ENCODE results near the gene LGSN.
"Not testable (repeated sequence)": the region's sequence is repeated elsewhere in the genome, so short reads cannot be mapped to it uniquely, and the experiment has no call there.

Gene LGSN

DNA sequence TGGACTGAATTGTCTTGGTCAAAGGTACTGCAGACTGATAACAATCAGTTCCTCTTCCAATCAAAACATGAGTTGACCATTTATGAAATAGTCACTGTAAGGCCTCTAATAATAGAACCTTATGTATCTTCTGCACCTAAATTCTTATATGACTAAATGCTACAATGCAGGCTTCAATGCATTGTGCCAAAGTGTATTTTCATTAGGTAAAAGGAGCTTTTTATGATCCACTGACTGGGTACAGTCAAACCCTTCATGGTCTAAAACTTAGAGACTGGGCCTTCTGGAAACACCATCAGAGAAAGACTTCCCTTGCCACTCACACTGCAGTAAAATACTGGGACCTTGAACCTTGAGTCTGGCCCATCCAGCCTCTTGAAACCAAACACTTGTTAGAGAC is 16.3 kb downstream of the LGSN start:
- no peak for DNase-seq

DNA sequence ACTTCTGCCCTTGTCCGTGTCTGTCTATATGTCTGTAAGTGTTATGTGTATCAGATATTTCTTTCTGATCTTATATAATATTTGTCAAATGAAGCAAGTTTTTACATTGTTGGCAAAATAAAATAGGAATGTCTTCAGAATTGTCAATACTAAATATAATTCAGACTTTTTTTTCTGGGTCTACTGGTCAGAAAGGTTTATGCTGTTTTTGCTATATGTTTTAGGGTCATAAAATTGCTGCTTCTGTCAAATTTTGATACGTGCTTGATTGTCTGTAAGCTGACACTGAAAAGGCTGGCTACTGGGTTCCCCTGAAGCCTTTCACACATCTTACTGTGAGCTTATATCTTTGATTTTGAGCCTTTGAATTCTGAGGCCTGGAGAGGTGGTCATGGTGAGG is 20.1 kb downstream of the LGSN start:
- no peak for DNase-seq

DNA sequence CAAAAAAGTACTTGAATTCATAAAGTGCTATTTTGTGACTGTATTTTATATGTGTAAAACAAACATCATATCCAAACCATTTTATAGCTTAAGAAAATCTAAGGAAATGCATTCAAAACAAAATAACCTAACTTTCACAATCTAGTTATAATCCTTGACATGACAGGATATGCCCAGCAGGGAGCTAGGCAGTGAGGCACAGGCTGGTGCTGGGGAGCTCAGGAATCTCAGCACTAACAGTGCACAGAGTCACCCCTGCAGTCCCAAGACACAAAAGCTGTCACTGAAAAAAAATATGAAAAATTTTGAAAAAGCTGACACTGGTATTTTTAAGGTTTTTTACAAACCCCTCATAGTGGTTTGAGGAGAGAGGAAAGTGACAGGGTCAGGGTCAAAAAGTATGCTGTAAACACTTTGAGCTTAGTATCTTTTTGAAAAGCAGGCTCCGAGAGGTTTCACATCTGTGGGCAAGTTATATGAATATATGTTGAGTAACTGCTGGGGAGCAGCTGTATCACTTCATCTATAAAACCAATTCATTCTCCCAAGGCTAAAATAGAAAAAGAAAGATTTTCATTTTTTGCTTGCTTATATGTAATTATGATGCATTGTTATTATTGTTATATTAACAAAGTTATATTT is 24.1 kb downstream of the LGSN start:
- no peak for DNase-seq

DNA sequence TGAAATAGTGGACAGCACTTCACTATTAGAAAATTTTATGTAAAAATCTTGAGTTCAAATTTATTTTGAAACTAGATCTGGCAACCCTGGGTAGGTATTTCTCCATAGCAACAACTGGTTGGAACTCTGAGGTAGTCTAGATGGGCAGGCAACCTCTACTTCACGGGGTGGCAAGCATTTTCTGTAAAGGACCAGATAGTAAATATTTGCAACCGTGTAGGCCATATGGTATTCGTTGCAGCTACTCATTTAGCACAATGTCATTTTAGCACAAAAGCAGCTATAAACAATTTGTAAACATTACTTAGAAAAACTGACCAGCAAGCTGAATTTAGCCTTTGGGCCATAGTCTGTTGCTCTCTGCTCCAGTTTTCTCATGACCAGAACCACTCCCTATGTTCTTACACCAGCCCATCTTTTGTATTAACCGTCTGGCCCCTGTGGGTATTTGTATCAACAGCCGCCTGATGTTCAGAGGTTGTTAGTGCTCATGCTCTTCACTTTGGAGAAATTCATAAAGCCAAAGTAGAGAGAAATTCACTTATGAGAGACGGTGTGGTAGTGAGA is 29.2 kb downstream of the LGSN start:
- DNase-seq, result no peak

DNA sequence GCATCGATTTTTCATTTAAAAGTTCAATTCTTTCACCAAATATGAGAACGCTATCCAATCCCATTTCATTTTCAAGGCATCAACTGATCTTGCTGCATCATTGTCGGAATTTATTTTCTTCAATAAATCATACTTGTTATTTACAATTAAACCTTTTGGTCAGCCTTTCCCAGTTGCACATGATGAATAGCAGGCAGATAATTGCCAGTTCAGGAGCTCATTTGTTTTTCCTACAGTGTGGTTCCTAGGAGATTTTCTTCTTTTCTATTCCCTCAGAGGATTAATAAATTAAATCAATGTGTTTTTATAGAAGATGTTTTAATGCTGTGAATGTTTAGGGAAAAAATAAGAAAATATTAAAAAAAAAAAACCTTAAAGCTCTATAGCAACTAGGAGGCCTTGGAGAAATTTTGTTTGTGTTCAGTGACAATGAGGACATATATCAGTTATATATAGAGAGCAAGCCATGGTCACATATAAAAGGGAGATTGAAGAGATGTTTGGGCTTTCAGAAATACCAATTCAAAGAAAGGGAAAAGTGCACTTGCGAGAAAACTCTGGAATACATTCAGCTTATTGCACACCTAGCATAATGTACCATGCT is 30.4 kb downstream of the LGSN start:
- DNase-seq, result no peak

DNA sequence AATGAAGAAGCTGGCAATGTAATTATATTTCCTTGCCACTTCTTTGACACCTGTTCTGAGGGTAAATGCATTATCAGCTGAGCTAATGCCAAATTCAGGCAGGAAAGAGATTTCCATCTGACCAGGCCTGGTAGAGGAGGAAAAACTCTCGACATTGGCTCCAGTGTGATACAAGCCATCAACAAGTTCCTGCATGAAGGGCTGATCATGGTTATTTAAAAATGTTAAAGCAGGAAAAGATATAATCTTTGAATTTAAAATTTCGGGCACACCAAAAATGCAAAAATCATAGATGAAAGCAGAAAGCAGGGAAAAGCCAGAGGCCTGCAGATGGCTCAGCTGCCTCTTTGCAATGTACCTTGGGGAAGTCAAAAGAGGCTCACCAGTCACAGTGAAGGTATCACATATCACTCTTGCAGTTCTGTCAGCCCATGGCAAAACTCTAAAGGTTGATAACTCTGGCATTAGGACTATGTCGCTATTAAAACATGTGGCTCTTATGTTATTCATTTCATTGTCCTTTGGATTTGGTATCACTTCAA is 39.1 kb downstream of the LGSN start:
- DNase-seq, result no peak

DNA sequence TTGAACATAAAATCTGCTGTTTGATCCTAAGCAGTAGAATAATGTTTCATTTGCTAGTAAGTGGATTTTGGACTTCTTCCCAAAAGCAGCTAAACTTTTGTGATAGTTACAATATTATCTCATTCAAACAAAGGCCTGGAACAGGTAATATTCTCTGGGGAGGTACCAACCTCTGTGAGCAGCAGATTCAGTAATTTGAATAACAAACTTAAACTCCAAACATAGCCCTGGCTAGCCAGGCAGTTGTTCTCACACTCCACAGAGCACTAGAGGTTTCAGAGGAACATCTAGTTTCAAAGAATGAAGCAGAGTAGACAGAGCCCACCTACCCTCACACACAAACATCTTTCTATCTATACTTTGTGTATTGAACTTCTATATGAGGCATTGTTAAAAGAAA is 40.9 kb downstream of the LGSN start:
- DNase-seq, result no peak

DNA sequence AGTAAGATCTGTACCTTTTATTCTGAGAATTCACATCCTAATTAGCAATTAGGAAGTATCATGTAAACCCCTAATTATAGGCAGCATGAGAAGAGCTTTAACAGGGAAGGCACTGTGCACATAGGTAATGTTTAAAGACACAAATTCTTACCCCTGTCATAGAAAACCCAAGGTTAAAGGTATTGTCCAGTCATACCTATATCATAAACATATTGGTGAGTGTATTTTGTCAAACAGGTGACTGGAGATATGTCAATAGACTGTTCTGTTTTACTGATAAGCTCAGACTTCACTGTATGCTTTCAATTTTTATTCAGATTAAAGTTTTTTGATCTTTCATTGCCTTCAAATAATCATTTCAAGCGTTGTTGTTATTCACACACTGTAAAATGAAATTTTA is 43.8 kb downstream of the LGSN start:
- no peak for DNase-seq

DNA sequence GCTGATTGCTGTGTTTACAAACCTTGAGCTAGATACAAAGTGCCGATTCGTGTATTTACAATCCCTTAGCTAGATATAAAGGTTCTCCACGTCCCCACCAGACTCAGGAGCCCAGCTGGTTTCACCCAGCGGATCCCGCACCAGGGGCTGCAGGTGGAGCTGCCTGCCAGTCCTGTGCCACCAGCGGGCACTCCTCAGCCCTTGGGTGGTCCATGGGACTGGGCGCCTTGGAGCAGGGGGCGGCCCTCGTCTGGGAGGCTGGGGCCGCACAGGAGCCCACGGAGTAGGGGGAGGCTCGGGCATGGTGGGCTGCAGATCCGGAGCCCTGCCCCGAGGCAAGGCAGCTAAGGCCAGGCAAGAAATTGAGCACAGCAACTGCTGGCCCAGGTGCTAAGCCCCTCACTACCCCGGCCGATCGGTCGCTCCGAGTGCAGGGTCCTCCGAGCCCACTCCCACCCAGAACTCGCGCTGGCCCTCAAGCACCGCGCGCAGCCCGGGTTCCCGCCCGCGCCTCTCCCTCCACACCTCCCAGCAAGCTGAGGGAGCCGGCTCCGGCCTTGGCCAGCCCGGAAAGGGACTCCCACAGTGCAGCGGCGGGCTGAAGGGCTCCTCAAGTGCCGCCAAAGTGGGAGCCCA is 44.9 kb downstream of the LGSN start:
- not testable (repeated sequence) for DNase-seq

DNA sequence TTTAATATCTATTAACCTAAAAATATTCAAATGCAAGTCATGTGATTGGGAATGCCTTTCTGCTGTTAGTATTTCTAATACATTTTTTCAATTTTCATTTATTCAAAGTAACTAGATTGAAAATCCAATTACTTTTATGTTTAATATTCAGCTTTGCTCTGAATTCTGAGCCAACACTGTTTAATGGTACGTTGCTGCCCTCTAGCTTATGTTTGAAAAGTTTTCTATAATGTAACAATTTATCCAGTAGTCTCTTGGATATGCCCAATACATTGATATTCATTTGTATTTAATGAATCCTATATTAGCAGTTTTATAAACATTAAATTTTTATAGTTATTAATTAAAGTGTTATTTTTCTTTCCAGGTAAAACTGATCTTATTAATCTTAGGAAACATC is 47.4 kb downstream of the LGSN start:
- no peak for DNase-seq

DNA sequence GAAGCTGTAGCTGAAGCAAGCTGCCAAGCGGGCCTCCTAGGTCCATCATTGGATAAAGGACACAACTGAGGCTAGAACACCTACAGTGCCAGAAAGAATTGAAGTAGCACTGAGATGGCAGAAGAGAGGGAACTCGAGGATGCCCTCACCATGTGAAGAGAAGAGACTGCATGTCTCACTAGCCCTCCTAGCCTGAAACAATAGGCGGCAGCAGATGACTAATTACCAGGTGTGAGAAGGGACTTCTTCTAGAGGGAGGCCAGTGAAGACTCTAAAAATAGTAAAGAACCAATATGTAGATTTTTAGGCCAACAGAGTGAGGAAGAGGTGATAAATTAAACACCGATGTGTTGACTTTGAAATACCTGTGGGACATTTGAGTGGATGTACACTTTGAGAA is 50.3 kb downstream of the LGSN start:
- no peak for DNase-seq

DNA sequence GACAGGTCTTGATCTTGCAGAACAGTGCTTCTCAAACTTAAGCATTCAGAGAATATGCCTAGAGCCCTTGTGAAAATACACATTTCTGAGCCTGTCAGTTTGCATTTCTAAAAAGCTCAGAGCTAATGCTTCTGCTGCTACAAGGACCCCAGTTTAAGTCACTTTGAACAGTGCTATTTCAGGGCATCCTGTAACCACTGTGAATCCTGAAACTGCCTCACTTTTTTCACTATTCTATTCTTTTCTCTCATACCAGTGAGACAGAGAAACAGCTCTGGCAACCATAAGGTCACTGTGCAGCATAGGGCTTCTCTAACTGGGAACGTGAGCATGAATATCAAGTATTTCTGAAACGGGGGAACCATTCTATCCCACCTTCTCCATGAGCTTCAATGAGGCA is 51.2 kb downstream of the LGSN start:
- no peak for DNase-seq

DNA sequence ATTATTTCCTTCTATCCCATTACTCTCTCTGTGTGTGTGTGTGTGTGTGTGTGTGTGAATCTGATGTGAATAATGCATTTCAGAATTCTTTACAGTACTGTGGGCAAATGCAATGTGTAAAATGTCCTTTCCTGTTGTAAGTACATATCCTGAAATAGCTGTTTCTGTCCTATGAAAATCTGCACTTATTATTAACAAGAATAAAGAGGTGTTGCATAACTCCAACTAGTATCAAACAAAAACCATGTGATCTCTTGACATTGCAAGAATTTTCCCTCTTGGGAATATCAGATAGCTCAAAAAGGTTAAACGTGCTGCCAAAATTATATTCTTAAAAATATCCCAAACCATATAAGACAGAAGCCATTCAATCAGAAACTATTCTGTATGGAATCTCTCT is 52.0 kb downstream of the LGSN start:
- no peak for DNase-seq

DNA sequence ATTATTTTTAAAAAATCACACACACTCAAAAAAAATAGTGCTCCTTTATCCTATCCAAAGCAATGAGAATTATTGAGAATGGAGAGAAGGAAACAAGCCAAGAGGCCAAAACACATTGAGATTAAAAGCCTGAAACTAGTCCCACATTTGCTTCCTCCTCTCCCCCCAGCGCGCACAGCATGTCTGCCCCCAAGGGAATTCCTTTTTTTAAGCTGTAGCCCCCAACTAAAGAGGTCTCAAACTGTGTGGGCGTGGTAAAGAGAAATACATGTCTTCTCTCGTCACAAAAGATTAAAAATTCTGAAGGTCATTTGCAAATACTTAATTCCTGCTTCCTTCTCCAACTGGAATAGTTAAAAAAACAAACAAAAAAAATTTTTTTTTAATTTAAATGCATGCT is 52.7 kb downstream of the LGSN start:
- DNase-seq, result no peak

DNA sequence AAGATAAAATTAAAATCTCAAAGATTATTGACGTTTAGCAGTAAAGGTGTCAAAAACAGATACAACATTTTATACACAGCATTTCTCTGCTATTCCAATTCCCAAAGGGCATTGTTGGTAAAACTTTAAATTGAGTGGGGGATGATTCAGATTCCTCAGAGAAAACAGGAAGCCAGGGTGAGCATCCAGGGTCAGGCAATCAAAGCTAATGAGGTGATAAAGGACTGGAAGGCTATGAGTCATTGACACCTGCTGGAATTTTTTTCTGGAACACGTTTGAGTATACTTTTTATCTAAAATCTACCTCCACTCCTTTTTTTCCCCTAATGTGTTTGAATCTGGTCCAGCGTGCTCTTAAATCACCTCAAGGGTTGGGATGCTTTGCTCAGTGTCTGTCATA is 56.3 kb downstream of the LGSN start:
- DNase-seq, result no peak

DNA sequence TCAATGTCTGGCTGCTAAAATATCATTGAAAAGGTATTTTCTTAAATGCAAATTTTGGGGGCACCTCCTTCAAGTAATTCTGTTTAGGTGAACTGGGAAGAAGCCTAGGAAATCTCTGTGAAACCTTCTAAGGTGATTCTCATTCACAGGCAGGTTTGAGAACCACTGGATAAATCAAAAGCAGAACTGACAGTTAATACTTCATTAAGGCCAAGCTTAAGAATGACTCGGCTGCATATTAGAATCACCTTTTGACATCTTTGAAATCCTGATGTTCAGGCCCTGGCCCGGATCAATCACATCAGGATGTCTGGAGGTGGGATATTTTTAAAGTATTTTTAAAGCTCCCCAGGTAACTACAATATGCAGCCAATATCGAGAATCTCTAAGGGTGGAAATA is 58.0 kb downstream of the LGSN start:
- DNase-seq, result no peak

DNA sequence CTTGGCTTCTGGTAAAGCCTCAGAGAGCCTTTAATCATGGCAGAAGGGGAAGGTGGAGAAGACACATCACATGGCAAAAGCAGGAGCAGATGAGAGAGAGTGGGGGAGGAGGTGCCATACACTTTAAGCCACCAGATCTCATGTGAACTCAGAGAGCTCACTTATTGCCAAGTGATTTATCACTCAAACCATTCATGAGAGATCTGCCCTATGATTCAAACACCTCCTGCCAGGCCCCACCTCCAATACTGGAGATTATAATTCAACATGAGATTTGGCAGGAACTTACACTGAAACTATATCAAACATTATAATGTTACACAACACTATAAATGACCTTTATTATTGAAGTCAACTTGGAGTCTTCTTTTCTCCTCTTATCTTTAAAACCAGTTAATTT is 60.6 kb downstream of the LGSN start:
- DNase-seq, result no peak

DNA sequence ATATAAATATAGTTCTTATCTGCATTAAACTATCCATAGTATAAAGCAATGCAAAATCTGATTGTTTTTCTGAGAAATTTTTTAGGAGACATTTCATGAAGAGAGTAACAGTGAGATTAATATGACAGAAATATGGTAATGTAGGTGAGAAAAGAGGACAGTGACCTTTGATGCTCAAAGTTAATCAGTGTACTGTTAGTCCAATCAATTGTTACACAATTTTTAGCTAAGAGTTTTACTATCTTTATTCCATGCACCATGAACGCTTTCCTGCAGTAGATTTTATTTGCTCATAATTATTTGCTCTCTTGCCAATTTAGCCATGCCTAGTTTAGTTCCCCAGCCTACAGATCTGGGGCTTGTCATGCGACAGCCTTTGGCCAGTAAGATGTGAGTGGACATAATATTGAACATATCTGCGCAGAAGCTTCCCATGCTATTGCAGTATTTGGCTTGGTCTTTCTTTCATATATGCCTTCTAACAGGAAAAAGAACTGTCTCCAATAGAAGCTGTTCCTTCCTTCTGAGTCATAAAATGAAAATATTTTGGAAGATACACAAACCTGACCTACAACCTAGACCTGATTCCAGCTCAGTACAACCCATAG is 69.8 kb downstream of the LGSN start:
- DNase-seq, result no peak

DNA sequence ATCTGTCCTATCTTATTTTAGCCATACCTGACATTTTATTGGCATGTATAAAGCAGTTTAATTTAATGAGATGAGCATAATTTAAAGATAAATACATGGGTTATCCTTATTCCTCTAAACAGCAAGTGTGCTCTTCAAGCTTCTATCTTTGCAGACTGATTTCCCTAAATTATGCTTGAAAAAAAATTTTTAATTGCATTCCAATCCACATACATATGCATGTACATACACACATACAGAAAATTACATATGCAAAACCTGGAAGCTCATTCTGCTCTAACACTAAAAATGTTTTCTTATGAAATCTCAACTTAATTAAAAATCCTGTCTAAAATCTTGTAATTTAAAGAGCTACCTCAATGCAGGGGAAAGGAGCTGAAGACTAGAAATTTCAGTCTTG is 73.2 kb downstream of the LGSN start:
- DNase-seq, result no peak

DNA sequence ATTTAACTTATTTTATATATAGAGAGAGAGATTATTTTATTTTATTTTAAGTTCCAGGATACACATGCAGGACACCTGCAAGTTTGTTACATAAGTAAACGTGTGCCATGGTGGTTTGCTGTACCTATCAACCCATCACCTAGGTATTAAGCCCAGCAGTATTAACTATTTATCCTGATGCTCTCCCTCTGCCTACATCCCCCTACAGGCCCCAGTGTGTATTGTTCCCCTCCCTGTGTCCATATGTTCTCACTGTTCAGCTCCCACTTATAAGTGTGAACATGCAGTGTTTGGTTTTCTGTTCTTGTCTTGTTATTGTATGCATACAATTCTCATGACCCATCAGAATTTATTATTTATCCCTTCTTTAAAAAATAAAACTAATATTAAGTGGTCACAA is 73.9 kb downstream of the LGSN start:
- DNase-seq, result no peak

DNA sequence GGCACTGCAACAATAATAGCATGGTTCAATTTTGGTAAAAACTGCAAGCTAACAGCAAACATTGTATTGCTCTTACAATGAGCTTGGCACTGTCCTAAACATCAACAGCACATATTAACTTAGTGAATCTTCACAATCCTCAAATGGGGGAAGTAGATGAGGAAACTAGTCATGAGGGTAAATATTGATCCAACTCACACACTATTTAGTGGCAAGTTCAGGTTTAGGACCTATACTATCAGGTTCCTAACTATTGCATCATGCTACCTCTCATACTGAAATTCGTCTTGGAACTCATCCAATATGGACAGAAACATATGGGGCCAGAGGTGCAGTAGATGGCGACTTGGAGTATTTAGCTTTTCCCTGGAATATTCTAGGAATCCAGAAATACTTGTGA is 74.4 kb downstream of the LGSN start:
- DNase-seq, result no peak

DNA sequence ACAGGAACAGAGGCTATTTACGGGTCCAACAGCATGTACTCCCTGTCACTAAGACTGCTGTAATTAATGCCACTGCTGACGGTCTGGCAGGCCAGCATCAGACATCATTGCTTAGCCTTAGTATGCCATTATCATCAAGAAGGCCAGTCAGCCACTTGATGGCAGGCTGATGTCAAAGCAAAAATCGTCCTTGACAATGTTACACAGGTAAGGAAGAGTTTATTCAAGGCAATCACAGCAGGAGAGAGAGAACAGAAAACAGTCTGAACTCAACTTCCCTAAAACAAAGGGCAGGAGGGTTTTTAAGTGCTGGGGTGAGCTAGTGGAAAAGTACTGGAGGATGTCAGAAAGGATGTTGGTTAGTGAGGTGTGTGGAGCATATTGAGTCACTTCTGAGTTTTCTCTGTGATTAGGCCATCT is 83.4 kb downstream of the LGSN start:
- DNase-seq, result no peak

DNA sequence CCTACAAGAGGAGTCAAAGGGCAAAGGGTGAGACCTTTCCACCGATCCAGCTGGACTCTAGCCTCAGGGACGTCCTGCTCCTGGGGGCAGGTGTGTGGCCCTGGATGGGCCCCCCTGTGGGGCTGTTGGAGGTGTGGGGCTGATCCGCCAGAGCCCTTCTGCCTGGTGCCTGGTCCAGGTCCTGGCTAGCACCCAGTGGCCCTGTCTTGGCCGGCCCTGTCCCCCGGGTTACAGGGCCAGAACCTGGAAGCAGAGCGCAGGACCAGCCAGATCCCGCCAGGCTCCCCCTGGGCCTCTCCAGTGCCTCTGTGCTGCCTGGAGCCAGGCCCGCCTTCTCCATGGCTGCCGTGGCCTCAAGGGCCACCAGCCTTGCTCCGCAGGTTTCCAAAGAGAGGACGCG is 89.3 kb downstream of the LGSN start:
- DNase-seq, result not testable (repeated sequence)

DNA sequence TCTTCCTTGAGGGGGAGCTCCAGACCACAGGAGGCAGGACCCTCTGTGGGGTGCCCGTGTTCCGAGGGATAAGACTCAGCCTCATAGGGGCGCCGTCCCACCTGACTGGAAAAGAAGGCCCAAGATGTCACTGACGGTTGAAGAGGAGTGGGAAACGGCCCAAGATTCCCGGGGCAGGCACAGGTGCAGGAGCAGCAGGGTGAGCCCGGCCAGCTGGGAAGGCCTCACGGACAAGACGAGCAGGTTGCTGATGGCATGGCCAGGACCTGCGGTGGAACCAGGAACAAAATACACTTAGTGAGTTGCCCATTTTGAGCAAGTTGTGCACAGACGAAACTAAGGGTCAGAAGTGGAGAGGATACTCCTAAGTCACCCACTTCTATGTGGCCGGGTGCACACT is 89.8 kb downstream of the LGSN start:
- not testable (repeated sequence) for DNase-seq

Data from CD4-positive, alpha-beta T cell treated with Interleukin-17A for 1 hour (primary cell).